Activated CD8-positive, alpha-beta memory T cell treated with anti-CD3 and anti-CD28 coated beads for 4 hours (primary cell): ENCODE results near the gene KNG1.
"Not testable (repeated sequence)": the region's sequence is repeated elsewhere in the genome, so short reads cannot be mapped to it uniquely, and the experiment has no call there.

ENCODE experiments used
- DNase-seq, 2 donors: peaks; one replicate each; pipeline ENCODE4 v3.0.0-alpha.2; 2020; ENCODE audit warnings: low read depth in 2 of 2

The KNG1 gene

GRCh38 chr3:186708983-186709679 is 8.0 kb upstream of the KNG1 start:
- DNase-seq = no peak

DNA sequence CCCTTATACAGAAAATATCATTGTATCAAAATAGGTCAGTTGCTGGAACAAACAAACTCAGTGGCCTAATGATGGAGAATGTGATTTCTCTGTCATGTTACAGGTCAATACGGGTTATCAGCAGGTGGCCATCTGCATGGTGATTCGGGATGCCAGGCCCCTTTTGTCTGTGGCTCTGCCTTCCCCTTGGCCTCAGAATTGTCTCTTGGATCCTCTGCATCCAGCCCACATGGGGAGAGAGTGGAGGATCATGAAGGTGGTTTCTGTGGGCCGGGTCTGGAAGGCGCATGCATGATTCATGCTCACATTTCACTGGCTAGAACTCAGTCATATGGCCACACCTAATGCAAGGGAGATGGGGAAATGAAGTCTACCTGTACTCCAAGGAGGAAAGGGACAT is 6.5 kb upstream of the KNG1 start:
- not testable (repeated sequence) for DNase-seq

DNA sequence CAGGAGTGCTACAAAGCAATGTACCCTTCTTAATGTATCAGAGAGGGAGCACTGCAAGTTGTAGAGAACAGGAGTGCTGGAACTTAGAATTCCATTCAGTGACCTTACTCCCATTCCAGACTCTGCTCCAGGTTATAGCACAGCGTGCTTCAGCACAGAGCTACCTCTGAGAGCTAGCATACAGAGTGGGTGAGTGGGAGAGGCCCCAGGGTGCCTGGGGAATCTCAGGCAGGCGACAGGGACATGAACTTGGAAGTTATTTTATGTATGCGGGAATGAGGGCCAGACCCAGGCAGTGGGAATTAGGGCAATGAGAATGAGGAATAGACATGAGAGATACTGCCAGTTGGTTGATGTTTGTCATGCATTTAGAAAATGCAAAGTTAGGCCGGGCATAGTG is 3.7 kb upstream of the KNG1 start:
- DNase-seq = no peak

DNA sequence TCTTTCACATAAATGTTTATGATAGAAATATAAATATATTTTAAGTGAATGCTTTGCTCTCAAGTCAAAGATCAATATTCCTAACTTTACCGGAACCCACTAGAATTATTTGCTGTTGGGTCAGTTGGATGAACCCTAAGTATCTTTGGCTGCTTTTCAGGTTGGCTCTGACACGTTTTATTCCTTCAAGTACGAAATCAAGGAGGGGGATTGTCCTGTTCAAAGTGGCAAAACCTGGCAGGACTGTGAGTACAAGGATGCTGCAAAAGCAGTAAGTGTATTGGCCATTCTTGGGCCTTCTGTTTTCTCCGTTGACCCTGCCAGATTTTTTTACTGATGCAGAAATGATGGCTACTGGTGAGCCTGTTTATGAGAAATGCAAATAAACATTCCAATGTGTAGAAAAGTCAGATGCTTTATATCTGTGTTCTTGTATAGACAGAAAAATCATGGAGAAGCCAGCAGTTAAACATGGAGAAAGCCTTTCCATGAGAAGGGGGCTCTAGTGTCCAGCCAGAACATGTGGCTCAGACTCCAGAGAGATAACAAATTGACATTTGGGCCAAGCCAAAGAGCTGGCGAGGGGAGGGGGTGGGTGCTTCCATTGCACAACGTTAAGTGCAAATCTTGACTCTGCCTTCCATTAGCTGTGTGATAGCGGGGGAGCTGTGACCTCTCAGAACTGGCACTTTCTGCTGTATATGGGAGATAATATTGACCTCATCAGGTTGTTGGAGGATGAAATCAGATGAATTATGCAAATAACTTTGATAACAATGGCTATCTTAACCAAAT is 3.0 kb downstream of the KNG1 start:
- no peak for DNase-seq

- no peak for DNase-seq
These were observed 5.3 kb downstream of the KNG1 start for GRCh38 chr3:186722457-186722856.

DNA sequence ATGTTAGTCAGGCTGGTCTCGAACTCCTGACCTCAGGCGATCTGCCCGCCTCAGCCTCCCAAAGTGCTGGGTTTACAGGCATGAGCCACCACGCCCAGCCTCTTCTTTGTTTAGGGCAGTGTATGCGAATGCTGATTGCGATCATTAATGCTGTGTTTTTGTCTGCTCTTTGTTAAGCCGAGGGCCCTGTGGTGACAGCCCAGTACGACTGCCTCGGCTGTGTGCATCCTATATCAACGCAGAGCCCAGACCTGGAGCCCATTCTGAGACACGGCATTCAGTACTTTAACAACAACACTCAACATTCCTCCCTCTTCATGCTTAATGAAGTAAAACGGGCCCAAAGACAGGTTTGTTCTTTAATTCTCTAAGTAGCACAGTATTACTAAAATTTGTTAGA is 7.8 kb downstream of the KNG1 start:
- DNase-seq = no peak

GRCh38 chr3:186732169-186732766 is 15.1 kb downstream of the KNG1 start:
- DNase-seq = no peak

GRCh38 chr3:186742618-186743380 is 25.6 kb downstream of the KNG1 start:
- no peak for DNase-seq

DNA sequence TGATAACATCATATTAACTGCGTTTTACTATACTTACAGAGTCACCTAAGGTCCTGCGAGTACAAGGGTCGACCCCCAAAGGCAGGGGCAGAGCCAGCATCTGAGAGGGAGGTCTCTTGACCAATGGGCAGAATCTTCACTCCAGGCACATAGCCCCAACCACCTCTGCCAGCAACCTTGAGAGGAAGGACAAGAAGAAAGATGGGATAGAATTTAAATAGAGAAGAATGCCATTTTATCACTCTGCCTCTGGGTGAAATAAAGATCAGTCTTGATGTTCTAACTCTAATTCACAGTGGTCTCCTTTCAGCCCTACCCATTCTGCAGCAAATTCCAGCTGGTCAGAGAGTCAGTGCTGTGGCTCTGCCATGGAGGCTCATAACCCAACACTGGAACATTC is 26.5 kb downstream of the KNG1 start:
- DNase-seq = no peak

DNA sequence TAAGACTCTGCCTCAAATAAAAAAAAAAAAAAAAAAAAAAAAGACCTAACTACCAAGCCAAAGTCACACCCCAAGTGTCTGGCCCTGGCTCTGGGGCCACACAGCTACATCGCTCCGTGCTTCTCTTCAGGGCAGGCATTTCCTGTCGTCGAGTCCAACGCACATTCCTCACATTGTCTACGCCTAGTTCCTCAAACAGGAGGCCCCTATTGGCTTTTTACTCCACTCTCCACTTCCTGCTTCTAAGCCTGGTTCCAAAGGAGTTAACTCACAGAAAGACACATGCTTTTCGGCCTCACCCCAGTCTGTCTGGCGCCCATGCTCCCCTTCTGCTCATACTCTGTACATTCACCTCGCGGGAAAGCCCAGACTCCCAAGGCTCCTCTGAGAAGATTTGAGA is 28.8 kb downstream of the KNG1 start:
- no peak for DNase-seq

- DNase-seq = no peak
These were observed 33.2 kb downstream of the KNG1 start for GRCh38 chr3:186750316-186750715.

DNA sequence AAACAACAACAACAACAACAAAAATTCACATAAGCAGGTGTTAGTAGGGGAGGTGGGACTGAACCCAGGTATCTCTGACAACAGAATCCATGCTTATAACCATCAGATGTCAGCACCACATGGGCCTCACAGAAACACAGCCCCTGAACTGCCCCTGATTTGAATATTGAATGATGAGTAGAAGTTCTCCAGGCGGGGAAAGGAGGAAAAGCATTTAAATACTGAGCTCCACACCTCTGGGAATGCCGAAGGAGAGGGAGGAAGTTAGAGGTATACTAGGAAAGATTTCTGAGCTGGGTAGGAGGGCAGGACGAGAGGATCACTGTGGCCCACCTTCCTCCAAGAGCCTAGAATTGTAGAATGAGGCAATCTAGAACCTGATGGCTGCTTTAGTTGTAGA is 34.3 kb downstream of the KNG1 start:
- DNase-seq = no peak

DNA sequence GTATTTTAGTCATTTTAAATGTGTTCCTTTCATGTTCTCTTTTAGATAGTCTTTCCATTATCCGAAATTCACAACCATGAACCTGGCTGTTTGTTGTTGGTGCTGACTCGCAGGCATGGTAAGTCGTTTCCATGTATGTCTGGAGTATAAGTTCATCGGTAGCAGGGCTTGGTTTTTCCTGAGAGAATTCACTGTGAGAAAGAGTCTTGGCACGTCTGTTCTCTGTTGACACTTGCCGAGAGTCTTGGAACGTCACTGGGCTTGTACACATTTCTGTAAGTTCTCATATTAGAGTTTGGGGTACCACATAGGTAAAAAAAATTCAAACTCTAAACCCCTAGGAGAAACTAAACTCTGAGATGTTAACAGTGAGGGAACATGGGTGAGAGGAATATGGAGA is 36.8 kb downstream of the KNG1 start:
- no peak for DNase-seq

DNA sequence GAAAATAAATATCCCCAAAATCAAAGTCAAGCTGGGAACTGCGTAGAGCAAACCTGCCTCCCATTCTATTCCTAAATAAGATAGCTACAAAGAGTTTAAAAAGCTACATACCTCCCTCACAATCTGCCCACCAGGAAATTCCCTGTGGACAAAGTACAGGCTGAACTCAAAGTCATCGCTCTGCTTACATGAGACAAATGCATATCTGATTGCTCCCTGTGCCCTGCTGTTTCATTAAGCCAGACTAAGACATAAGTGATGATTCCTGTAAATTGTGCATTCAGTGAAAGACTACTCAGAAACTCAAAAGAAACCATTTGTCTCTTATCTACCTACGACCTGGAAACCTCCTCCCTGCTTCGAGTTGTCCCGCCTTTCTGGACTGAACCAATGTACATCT is 37.7 kb downstream of the KNG1 start:
- no peak for DNase-seq

DNA sequence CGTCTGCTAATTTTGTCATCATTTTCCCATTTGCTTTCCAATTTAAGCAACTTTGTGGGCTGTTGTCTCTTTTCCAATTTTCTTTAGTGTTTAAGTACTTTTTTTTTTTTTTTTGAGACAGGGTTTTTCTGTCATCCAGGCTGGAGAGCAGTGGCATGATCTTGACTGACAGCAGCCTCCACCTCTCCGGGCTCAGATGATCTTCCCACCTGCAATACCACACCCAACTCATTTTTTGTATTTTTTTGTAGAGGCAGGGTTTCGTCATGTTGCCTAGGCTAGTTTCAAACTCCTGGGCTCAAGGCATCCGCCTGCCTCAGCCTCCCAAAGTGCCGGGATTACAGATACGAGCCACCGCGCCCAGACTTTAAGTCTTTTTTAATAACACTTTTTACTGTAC is 40.1 kb downstream of the KNG1 start:
- no peak for DNase-seq

DNA sequence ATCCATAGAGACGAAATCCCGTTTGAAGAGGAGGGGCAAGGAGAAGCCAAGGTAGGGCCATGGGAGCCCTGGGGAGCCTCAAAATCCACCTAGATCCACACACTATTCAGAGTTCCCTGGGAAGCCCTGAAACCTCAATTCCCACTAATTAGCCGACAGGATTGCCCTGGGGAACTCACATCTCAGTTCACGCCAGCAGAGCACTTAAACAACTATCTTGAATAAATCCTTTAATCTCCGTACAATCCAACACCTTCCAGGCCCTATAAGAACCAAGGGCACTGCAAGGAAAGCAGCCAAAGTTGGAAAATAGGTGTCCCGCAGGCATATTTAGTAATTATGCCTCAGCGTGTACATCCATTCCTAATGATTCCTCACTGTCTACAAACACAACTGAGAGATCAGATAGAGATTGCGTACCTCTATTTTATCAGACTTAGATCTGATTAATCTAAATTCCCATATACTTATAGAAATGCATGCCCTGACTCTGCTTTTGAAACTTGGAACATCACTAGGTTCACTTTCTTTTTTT is 40.6 kb downstream of the KNG1 start:
- DNase-seq = no peak

GRCh38 chr3:186759231-186759930 is 42.2 kb downstream of the KNG1 start:
- no peak for DNase-seq

- no peak for DNase-seq
These were observed 43.1 kb downstream of the KNG1 start for GRCh38 chr3:186760141-186760833.

- DNase-seq = no peak
These were observed 43.8 kb downstream of the KNG1 start for GRCh38 chr3:186760897-186761447.

DNA sequence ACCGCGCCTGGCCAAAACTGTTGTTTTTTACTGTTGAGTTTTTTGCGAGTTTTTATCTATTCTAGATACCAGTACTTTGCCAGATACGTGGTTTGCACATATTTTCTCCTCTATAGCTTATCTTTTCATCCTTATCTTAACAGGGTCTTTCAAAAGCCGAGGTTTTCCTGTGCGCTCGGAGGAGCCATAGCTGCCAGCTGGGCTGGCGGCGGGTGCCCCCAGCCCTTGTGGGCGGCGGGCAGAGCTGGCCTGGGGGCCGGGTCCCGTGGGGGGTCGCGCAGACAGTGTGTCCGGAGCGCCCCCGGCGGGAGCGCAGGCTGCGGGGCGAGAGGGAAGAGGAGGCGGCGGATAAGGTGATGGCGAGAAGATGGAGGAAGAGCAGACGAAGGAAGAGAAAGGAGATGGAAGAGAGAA is 55.1 kb downstream of the KNG1 start:
- no peak for DNase-seq
